ENCODE data around the gene TRAPPC3.

TRAPPC3 gene

DNA sequence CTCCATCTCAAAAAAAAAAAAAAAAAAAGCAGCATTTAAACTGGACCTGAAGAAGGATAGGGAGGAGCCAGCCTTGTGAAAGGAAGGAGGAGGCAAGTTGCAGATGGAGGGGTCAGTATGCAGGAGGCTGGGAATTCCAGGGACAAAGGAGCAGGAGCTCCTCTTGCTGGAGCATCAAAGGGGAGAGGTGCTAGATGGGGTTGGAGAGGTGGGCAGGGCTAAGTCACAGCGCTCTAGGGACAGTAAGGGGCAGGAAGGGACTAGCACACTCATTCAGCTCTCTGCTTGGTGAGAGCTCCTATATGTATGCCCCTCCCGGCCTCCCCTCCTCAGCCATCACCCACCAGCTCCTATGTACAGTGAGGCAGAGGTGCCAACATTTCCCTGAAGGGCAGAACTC, 33.4 kb upstream of the TRAPPC3 start:
- Histone ChIP-seq H3K9me3 (ENCODE audit: control insufficient read depth, low read length) (no peaks in the 10 kb centered on the region), H3K4me2 (ENCODE audit: low read length) (no peak overlapping the region), H3K79me2 (no peaks in the 10 kb centered on the region), H3K36me3 (ENCODE audit: control insufficient read depth, insufficient read depth, low read length) (no peaks in the 10 kb centered on the region), H3K4me3 (ENCODE audit: low read depth, low read length) (no peak overlapping the region), H2AFZ (no peak overlapping the region), H3K27ac (no peak overlapping the region), H3K27me3 (ENCODE audit: control insufficient read depth, insufficient read depth, low read length) (no peaks in the 10 kb centered on the region), H3K4me1 (no peaks in the 10 kb centered on the region), H3K9ac (no peak overlapping the region)
- no peak for TF ChIP-seq CTCF (IDR thresholded peaks at IDR 0.05)

DNA sequence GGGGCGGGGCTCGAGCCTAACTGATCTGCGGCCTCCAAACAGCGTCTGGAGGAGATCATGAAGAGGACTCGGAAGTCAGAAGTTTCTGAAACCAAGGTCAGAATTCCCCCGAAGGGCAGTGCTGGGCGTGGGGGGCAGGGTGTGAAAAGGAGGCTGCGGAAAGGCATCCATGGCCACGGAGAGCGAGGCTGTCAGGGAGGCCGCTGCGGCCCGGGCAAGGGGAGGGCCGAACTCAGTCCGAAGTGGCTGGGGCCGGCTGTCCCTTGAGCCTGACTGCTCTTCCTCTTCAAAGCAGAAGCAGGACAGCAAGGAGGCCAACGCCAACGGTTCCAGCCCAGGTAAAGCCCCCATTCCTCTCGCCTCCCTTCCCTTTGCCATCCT, 29.9 kb upstream of the TRAPPC3 start:
- H3K4me1 ChIP-seq: no peaks in the 10 kb centered on the region
- H3K9me3 ChIP-seq (ENCODE audit: control insufficient read depth, low read length): no peaks in the 10 kb centered on the region
- H2AFZ ChIP-seq: no peak overlapping the region
- H3K27me3 ChIP-seq (ENCODE audit: control insufficient read depth, insufficient read depth, low read length): no peaks in the 10 kb centered on the region
- no peaks in the 10 kb centered on the region for H3K36me3 ChIP-seq (ENCODE audit: control insufficient read depth, insufficient read depth, low read length)
- H3K79me2 ChIP-seq: no peaks in the 10 kb centered on the region
- no peak overlapping the region for H3K4me3 ChIP-seq (ENCODE audit: low read depth, low read length)
- H3K9ac ChIP-seq: no peak overlapping the region
- H3K27ac ChIP-seq: no peak overlapping the region
- no peak for TF ChIP-seq CTCF (IDR thresholded peaks at IDR 0.05)
- H3K4me2 ChIP-seq (ENCODE audit: low read length): no peak overlapping the region

GRCh38 chr1:36178471-36179219, 29.4 kb upstream of the TRAPPC3 start:
- Histone ChIP-seq H3K27me3 (ENCODE audit: control insufficient read depth, insufficient read depth, low read length) (no peaks in the 10 kb centered on the region), H3K36me3 (ENCODE audit: control insufficient read depth, insufficient read depth, low read length) (no peaks in the 10 kb centered on the region), H3K79me2 (no peaks in the 10 kb centered on the region), H3K4me1 (no peaks in the 10 kb centered on the region), H3K9ac (no peak overlapping the region), H3K4me2 (ENCODE audit: low read length) (no peak overlapping the region), H3K9me3 (ENCODE audit: control insufficient read depth, low read length) (no peaks in the 10 kb centered on the region), H2AFZ (no peak overlapping the region), H3K4me3 (ENCODE audit: low read depth, low read length) (no peak overlapping the region), H3K27ac (no peak overlapping the region)
- no peak for TF ChIP-seq CTCF (IDR thresholded peaks at IDR 0.05)

DNA sequence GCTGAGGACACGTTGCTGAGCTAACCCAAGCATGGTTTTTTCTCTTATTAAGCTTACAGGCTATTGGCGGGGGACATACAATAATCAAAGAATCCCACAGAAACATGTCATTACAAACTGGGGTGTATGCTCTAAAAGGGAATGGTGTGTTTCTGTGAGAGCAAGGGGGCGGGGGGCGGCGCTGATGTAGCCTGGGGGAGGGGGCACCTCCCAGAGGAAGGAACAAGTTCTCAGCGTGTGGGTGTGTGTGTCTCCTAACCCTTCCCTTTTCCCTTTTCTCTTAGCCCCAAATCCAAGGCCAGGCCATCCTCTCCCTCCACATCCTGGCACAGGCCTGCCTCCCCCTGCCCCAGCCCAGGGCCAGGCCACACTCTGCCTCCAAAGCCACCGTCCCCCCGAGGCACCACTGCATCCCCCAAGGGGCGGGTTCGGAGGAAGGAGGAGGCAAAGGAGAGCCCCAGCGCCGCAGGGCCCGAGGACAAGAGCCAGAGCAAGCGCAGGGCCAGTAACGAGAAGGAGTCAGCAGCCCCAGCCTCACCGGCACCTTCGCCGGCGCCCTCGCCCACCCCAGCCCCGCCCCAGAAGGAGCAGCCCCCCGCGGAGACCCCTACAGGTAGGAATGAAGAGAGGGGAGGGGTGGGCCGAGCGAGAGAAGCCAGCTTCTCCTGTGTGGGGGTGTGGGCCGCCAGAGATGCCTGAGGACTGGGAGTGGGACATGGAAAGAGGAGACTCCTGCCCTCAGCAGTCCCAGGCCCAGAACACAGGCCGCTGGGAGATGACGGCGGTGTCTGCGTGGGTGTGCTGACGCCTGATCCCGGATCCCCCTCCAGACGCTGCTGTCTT, 28.5 kb upstream of the TRAPPC3 start:
- Histone ChIP-seq H3K27me3 (ENCODE audit: control insufficient read depth, insufficient read depth, low read length) (no peaks in the 10 kb centered on the region), H3K4me3 (ENCODE audit: low read depth, low read length) (no peak overlapping the region), H3K9ac (no peak overlapping the region), H3K4me2 (ENCODE audit: low read length) (no peak overlapping the region), H3K9me3 (ENCODE audit: control insufficient read depth, low read length) (no peaks in the 10 kb centered on the region), H3K79me2 (no peaks in the 10 kb centered on the region), H2AFZ (no peak overlapping the region), H3K27ac (no peak overlapping the region), H3K4me1 (no peaks in the 10 kb centered on the region), H3K36me3 (ENCODE audit: control insufficient read depth, insufficient read depth, low read length) (no peaks in the 10 kb centered on the region)
- TF ChIP-seq CTCF (IDR thresholded peaks at IDR 0.05): no peak
